Lower leg skin (tissue), 4 donors: Measurements from ENCODE around the gene ETFA. TPM values are rescaled to one million over a fixed set of nuclear protein-coding genes. Genes with fewer than 3 reads are reported as not detected.
A peak's percentile ranks its signal among the peaks of the same experiment; 100 is the strongest.

ENCODE experiments used
- DNase-seq, 2 donors: peaks; one replicate each; pipeline ENCODE4 v3.0.0-alpha.2; 2019; ENCODE audit warnings: low spot score in 2 of 2
- H3K4me3 ChIP-seq: fragments of 200-600 bp; sonication (generic); 2 replicates; pipeline ENCODE4 v1.5.1; 2017; ENCODE audit warnings: mild to moderate bottlenecking, low read depth; ENCODE audit not compliant: poor library complexity, severe bottlenecking
- POLR2A ChIP-seq, 2 donors: fragments of 450-650 bp; IDR thresholded peaks; one replicate each; pipeline ENCODE4 v1.6.1; 2016 to 2017; ENCODE audit warnings: antibody characterized with exemption in 2 of 2, mild to moderate bottlenecking in 1 of 2, moderate library complexity in 1 of 2
- WGBS, 2 donors: methylation state at CpG; one replicate each; pipeline ENCODE4 v1.1.5; 2018; 5-methylcytosine and 5-hydroxymethylcytosine counted together
- intact Hi-C: fragments of 100-400 bp; cut with DNase I; formaldehyde crosslinking; loops from one replicate; pipeline ENCODE4 v1.15.0; 2023; ENCODE audit warnings: low total_unique reads
- total RNA-seq, 4 donors: library from RNA; depleted of rRNA; stranded (reverse); fragments of >200 nt; gene quantifications; one replicate each; pipeline ENCODE4 v1.1.0, GENCODE V29; 2016
- TF ChIP-seq, protein P1 (sequence below), 3 donors: fragments of 450-650 bp; IDR thresholded peaks; one replicate each; pipeline ENCODE4 v1.5.1; 2016; ENCODE audit warnings: antibody characterized with exemption in 3 of 3, mild to moderate bottlenecking in 3 of 3, moderate library complexity in 2 of 3

The ETFA gene
- total RNA-seq, 4 donors from 2014 or later = 65.1 to 110 (median 67.5) TPM

DNA sequence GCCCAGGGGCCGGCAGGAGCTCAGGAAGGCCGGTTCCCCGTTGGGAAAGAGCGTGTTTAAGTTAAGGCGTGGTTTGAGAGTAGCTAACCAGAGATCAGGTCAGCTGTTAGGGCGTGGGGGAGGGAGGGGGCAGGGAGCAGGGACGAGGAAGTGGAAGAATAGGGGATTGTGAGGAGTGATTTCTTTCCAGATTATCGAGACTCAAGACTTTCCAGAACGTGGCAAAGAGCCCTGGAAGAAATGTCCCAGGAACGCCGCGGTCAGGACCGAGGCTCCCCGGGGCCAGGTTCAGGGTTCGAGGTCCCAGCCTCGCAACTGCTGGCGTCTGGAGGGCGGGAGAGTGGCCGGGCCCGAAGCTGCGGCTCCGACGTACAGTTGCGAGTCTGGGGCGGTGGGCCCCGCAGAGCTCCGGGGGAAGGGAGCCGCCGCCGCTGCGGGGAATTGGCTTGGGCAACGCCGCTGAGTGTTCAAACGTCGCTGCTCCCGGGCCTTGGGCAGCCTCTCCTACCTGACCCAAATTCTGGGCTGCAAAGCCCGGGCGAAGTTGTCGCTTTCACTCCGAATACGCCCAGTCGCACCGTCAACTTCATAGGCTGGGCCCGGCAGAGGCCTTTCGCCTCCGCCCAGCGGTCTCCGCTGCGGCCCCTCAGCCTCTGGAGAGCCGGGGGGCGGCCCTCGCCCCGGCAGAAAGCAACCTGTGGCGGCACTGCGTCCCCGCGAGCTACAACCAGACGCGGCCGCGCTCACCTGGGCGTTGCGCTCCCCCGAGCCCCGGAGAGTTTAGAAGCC is 34.8 kb upstream of the ETFA start:
- WGBS, 2 donors = 3% methylated on average over 32 to 58 of the region's 65 CpGs
- intact Hi-C loops = no loop called here
- DNase-seq = no peak
- H3K4me3 ChIP-seq = peak overlapping the region; percentile 28
- TF ChIP-seq, protein P1, sequence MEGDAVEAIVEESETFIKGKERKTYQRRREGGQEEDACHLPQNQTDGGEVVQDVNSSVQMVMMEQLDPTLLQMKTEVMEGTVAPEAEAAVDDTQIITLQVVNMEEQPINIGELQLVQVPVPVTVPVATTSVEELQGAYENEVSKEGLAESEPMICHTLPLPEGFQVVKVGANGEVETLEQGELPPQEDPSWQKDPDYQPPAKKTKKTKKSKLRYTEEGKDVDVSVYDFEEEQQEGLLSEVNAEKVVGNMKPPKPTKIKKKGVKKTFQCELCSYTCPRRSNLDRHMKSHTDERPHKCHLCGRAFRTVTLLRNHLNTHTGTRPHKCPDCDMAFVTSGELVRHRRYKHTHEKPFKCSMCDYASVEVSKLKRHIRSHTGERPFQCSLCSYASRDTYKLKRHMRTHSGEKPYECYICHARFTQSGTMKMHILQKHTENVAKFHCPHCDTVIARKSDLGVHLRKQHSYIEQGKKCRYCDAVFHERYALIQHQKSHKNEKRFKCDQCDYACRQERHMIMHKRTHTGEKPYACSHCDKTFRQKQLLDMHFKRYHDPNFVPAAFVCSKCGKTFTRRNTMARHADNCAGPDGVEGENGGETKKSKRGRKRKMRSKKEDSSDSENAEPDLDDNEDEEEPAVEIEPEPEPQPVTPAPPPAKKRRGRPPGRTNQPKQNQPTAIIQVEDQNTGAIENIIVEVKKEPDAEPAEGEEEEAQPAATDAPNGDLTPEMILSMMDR (IDR thresholded peaks at IDR 0.05) = no peak
- TF ChIP-seq POLR2A (IDR thresholded peaks at IDR 0.05) = no peak

DNA sequence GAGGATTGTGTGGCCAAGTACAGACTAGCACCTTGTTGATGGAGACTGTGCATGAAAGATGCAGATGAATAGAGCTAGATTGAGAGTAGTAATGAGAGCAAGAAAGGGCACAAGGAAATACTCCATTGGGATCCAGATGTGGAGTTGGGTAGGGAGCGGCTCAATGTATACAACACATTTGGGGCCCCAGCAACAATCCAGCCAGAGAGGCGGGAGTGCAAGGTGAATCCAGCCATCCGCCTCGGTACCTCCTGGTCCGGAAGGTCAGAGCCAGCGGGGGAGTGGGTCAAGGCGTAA is 34.3 kb upstream of the ETFA start:
- TF ChIP-seq, protein P1 (IDR thresholded peaks at IDR 0.05) = no peak
- TF ChIP-seq POLR2A (IDR thresholded peaks at IDR 0.05) = no peak
- no peak overlapping the region for H3K4me3 ChIP-seq
- DNase-seq = no peak
- intact Hi-C loops = no loop called here
- 26 to 35% methylated on average over 7 of the region's 7 CpGs for WGBS, 2 donors

DNA sequence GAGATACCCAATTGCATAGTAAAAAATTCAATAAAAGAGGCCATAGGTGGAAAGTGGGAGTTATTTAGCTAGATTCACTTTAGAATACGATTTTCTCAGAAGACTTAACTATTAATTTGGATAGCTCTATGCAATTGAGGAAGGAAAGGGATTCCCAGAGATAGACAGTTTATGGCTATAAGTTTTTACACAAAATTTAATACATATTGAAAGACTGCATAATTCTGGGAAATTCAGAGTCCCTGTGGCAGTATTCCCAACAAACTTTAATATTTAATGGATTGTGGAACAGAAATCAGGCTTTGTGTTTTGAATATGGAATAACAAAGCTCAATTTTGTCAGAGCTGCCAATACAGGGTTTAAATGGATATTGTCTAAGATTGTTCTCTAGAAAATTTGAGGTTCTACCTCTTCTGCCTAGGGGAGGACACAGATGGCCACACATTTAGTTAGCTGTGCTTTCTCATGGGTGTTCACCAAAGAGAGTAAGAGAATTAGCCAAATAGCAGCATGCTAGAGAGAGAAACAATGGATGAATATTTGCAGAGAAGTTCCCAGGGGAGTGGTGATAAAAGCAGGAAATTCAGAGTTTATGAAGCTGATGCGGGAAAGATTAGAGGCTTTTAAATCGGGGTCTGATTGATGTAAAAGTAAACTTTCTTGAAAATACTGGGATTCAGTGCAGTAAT is 33.8 kb upstream of the ETFA start:
- DNase-seq = no peak
- intact Hi-C loops = no loop called here
- no peak for TF ChIP-seq POLR2A (IDR thresholded peaks at IDR 0.05)
- TF ChIP-seq, protein P1 (IDR thresholded peaks at IDR 0.05) = no peak
- no peak overlapping the region for H3K4me3 ChIP-seq
- 38 to 39% methylated on average over 3 of the region's 3 CpGs for WGBS, 2 donors

DNA sequence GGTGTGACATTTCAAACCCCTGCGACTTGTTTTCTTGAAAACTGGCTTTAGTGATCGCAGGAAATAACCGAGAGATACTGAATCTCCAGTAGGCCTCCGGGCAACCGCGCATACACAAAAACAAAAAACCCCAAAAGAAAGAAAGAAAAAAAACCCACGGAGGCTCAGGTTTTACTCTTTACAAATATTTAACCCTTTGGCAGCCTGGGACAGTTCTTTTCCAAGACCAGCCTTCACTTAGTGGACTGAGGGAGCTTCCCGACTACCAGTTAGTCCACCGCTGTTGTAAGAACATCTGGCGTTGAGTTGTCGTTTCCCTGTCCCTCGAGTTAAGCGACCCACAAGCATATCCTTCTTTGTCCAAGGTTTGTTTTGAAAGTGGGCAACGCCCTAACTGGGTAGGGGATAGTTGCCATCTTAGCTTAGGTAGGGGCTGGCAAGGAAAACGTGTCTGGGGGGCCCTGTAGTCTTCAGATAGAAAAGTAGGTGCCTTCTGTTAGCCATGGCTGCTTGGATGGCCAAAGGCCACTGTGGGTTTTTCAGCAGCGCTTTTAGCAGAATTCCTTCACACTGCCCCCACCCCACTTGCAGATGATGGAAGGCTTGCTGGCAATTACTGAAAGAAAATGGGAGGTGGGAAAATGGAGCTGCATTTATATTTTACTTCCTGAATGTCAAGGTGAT is 32.2 kb upstream of the ETFA start:
- TF ChIP-seq, protein P1 (IDR thresholded peaks at IDR 0.05) = no peak
- no peak for TF ChIP-seq POLR2A (IDR thresholded peaks at IDR 0.05)
- DNase-seq = no peak
- intact Hi-C loops = no loop called here
- no peak overlapping the region for H3K4me3 ChIP-seq
- 31 to 40% methylated on average over 16 of the region's 16 CpGs for WGBS, 2 donors

DNA sequence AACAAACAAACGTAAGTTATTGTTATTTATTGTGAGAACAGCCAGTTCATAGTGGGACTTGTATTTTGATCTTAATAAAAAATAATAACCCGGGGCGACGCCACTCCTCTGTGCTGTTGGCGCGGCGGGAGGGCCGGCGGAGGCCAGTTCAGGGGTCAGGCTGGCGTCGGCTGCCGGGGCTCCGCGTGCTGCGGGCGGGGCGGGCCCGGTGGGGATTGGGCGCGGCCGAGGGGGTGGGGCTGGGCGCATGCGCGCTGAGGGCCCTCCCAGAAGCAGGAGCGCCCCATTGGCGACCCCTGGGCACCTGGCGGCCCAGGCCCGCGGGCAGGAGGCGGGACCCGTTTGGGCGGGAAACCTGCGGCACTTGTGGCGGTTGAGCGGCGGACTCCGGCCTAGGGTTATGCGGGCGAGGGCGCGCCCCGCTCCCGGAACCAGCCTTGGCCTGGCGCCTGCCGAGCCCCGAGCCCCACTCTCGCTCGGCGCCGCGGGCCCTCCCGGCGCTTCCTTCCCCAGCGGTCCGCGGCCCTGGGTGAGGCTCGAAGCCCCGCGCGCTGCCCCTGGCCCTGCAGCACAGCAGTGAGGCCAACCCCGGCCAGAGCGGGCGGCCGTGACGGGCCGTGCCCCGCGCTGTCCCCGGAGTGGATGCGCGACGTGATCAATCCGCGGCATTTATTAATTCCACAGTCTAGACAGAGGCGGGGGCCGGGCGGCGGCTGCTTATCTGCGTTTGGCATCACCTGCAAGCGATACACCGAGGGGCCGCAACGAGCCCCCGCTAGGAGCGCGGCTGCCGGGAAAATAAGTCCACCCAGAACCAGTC is 31.3 kb upstream of the ETFA start:
- no peak for DNase-seq

More for the DNA sequence above, 31.3 kb upstream of the ETFA start:
- intact Hi-C loops = no loop called here
- H3K4me3 ChIP-seq = no peak overlapping the region
- 6% methylated on average over 38 to 79 of the region's 87 CpGs for WGBS, 2 donors
- TF ChIP-seq, protein P1 (IDR thresholded peaks at IDR 0.05) = no peak
- no peak for TF ChIP-seq POLR2A (IDR thresholded peaks at IDR 0.05)
